ENCODE measurements around the gene FBN1. TPM values are rescaled to one million over a fixed set of nuclear protein-coding genes. Genes with fewer than 3 reads are reported as not detected.

Gene FBN1
- total and polyA plus RNA-seq, 4 donors, result 33.3 to 249 (median 120) TPM

DNA sequence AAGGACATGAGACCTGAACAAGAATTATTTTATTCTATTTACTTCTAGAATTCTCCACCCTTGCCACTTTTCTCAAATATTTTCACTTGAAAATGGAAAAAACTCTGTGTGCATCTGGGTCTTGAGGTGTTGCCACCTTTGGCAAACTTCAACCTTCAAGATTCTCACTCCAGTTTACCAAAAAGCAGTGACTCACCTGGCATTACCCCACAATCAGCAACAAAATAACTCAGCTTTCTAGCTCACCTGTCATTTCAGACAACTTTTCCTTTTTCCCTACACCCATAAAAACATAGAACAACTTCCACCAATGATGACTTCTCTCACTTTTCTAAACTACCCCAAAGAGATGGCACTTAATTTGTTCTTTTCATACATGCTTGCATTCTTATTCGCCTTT, 198.5 kb downstream of the FBN1 start:
- Histone ChIP-seq H3K27me3 (ENCODE audit: control insufficient read depth, insufficient read depth, low read length) (no peaks in the 10 kb centered on the region), H3K9me3 (ENCODE audit: control insufficient read depth, insufficient read depth, low read length) (no peaks in the 10 kb centered on the region), H3K4me1 (ENCODE audit: control insufficient read depth, insufficient read depth, low read length) (no peaks in the 10 kb centered on the region), H3K4me3 (ENCODE audit: low read depth, low read length) (no peak overlapping the region), H3K27ac (ENCODE audit: low read depth, low read length) (no peak overlapping the region), H3K36me3 (ENCODE audit: control insufficient read depth, insufficient read depth, low read length) (peaks cover 3% of the 10 kb centered on the region)
- no peak for DNase-seq (ENCODE audit: low read depth in 4 of 6, low spot score in 6 of 6)
- WGBS (ENCODE audit: insufficient coverage), result no CpG with 5 or more reads among the region's 1 CpG

DNA sequence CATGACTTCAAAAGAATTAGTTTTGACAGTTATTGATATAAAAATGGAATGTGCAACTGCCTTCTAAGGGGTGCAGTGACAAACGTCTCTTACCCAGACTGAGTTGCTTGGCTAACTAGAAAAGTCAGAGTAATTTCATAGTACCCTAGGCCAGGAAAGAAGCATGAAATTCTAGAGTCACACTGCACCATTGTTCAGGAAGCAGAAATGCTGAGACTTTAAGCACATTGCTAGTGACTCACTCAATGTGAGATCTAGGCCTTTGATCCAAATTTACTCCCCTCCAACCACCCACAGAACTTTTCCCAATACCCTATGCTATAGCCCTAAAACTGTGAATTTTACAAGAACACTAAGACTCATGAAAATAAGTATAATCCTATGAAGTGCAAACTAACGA, 203.5 kb downstream of the FBN1 start:
- Histone ChIP-seq H3K4me1 (ENCODE audit: control insufficient read depth, insufficient read depth, low read length) (no peaks in the 10 kb centered on the region), H3K4me3 (ENCODE audit: low read depth, low read length) (no peak overlapping the region), H3K27ac (ENCODE audit: low read depth, low read length) (no peak overlapping the region), H3K36me3 (ENCODE audit: control insufficient read depth, insufficient read depth, low read length) (peaks cover 3% of the 10 kb centered on the region), H3K9me3 (ENCODE audit: control insufficient read depth, insufficient read depth, low read length) (no peaks in the 10 kb centered on the region), H3K27me3 (ENCODE audit: control insufficient read depth, insufficient read depth, low read length) (no peaks in the 10 kb centered on the region)
- no CpG with 5 or more reads among the region's 2 CpGs for WGBS (ENCODE audit: insufficient coverage)
- DNase-seq (ENCODE audit: low read depth in 4 of 6, low spot score in 6 of 6), result no peak

GRCh38 chr15:48440084-48440483, 205.4 kb downstream of the FBN1 start:
- Histone ChIP-seq H3K36me3 (ENCODE audit: control insufficient read depth, insufficient read depth, low read length) (peaks cover 3% of the 10 kb centered on the region), H3K27ac (ENCODE audit: low read depth, low read length) (no peak overlapping the region), H3K4me3 (ENCODE audit: low read depth, low read length) (no peak overlapping the region), H3K4me1 (ENCODE audit: control insufficient read depth, insufficient read depth, low read length) (no peaks in the 10 kb centered on the region), H3K9me3 (ENCODE audit: control insufficient read depth, insufficient read depth, low read length) (no peaks in the 10 kb centered on the region), H3K27me3 (ENCODE audit: control insufficient read depth, insufficient read depth, low read length) (no peaks in the 10 kb centered on the region)
- peak in 1 of 6 donors; percentile 33 for DNase-seq (ENCODE audit: low read depth in 4 of 6, low spot score in 6 of 6)
- 33% methylated on average over 1 of the region's 3 CpGs for WGBS (ENCODE audit: insufficient coverage)

- no CpG with 5 or more reads among the region's 3 CpGs for WGBS (ENCODE audit: insufficient coverage)
- Histone ChIP-seq H3K4me3 (ENCODE audit: low read depth, low read length) (no peak overlapping the region), H3K27ac (ENCODE audit: low read depth, low read length) (no peak overlapping the region), H3K9me3 (ENCODE audit: control insufficient read depth, insufficient read depth, low read length) (no peaks in the 10 kb centered on the region), H3K4me1 (ENCODE audit: control insufficient read depth, insufficient read depth, low read length) (no peaks in the 10 kb centered on the region), H3K36me3 (ENCODE audit: control insufficient read depth, insufficient read depth, low read length) (peaks cover 5% of the 10 kb centered on the region), H3K27me3 (ENCODE audit: control insufficient read depth, insufficient read depth, low read length) (no peaks in the 10 kb centered on the region)
- peak in 1 of 6 donors; percentile 14 for DNase-seq (ENCODE audit: low read depth in 4 of 6, low spot score in 6 of 6)
Observed at GRCh38 chr15:48437178-48437577, 208.3 kb downstream of the FBN1 start.

GRCh38 chr15:48435321-48435720, 210.2 kb downstream of the FBN1 start:
- Histone ChIP-seq H3K27ac (ENCODE audit: low read depth, low read length) (no peak overlapping the region), H3K36me3 (ENCODE audit: control insufficient read depth, insufficient read depth, low read length) (peaks cover 10% of the 10 kb centered on the region), H3K9me3 (ENCODE audit: control insufficient read depth, insufficient read depth, low read length) (no peaks in the 10 kb centered on the region), H3K27me3 (ENCODE audit: control insufficient read depth, insufficient read depth, low read length) (no peaks in the 10 kb centered on the region), H3K4me3 (ENCODE audit: low read depth, low read length) (no peak overlapping the region), H3K4me1 (ENCODE audit: control insufficient read depth, insufficient read depth, low read length) (no peaks in the 10 kb centered on the region)
- WGBS (ENCODE audit: insufficient coverage), result 90% methylated on average over 2 of the region's 4 CpGs
- no peak for DNase-seq (ENCODE audit: low read depth in 4 of 6, low spot score in 6 of 6)

DNA sequence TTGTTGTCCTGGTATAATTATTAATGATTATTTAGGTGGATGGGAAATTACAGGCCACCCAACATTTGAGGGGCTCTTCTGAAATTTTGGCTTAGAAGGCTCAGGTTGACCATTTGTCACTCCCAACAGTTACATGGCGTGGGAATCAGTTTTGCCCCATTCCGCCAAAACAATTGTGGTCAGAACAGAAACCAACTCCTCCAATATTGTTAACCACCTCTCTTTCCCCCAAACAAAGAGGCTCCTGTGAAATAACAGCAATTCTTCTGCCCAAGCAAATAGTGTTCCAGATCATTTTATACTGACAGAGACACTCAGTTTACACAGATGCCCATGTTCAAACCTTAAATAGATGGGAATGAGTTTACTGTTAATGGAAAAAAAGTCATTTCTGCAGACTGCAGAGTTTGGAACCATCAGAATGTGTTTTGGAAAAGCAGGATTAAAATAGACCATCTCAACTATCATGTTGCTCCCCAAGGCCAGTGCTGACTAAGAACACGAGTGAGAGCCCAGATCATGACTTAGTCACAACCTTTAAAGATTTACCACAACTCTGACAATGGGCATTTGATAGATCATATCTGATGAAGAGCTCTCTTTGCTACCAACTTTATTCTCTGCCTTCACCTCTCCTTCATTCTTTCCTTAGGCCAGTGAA, 212.2 kb downstream of the FBN1 start:
- H3K4me1 ChIP-seq (ENCODE audit: control insufficient read depth, insufficient read depth, low read length), result no peaks in the 10 kb centered on the region
- no peaks in the 10 kb centered on the region for H3K27me3 ChIP-seq (ENCODE audit: control insufficient read depth, insufficient read depth, low read length)
- WGBS (ENCODE audit: insufficient coverage), result 96% methylated on average over 3 of the region's 3 CpGs
- H3K4me3 ChIP-seq (ENCODE audit: low read depth, low read length), result no peak overlapping the region
- no peak overlapping the region for H3K27ac ChIP-seq (ENCODE audit: low read depth, low read length)
- H3K9me3 ChIP-seq (ENCODE audit: control insufficient read depth, insufficient read depth, low read length), result no peaks in the 10 kb centered on the region
- peaks cover 14% of the 10 kb centered on the region for H3K36me3 ChIP-seq (ENCODE audit: control insufficient read depth, insufficient read depth, low read length)
- no peak for DNase-seq (ENCODE audit: low read depth in 4 of 6, low spot score in 6 of 6)

GRCh38 chr15:48432688-48433087, 212.8 kb downstream of the FBN1 start:
- Histone ChIP-seq H3K9me3 (ENCODE audit: control insufficient read depth, insufficient read depth, low read length) (no peaks in the 10 kb centered on the region), H3K4me3 (ENCODE audit: low read depth, low read length) (no peak overlapping the region), H3K36me3 (ENCODE audit: control insufficient read depth, insufficient read depth, low read length) (peaks cover 19% of the 10 kb centered on the region), H3K27me3 (ENCODE audit: control insufficient read depth, insufficient read depth, low read length) (no peaks in the 10 kb centered on the region), H3K4me1 (ENCODE audit: control insufficient read depth, insufficient read depth, low read length) (no peaks in the 10 kb centered on the region), H3K27ac (ENCODE audit: low read depth, low read length) (no peak overlapping the region)
- DNase-seq (ENCODE audit: low read depth in 4 of 6, low spot score in 6 of 6), result no peak
- 93% methylated on average over 5 of the region's 7 CpGs for WGBS (ENCODE audit: insufficient coverage)

DNA sequence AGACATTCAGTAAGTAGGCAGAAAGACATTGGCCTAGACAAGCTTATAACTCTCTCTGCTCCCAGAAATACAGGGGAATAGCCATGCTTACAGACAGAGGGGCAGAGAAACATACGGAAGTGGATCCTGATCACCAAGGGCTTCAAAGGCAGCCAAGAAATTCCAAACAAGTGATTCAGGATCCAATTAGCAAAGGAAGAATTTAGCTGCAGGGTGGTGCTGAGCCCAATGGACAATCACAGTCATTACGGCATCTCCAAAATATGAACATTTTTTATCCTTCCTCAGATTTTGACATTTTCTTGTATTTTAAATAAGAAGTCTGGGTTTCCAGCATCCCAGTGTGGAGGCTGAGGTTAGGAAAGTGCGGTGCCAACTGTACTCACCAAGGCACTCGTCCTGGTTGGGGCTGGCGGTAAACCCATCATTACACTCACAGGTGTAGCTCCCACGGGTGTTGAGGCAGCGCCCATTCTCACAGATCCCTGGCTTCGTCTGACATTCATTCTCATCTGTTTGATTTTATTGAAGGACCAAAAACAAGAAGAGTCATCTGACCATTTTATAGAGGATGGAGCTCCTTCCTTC, 217.5 kb downstream of the FBN1 start:
- H3K4me1 ChIP-seq (ENCODE audit: control insufficient read depth, insufficient read depth, low read length), result no peaks in the 10 kb centered on the region
- H3K36me3 ChIP-seq (ENCODE audit: control insufficient read depth, insufficient read depth, low read length), result peaks cover 27% of the 10 kb centered on the region
- H3K9me3 ChIP-seq (ENCODE audit: control insufficient read depth, insufficient read depth, low read length), result no peaks in the 10 kb centered on the region
- H3K4me3 ChIP-seq (ENCODE audit: low read depth, low read length), result no peak overlapping the region
- no peak for DNase-seq (ENCODE audit: low read depth in 4 of 6, low spot score in 6 of 6)
- H3K27me3 ChIP-seq (ENCODE audit: control insufficient read depth, insufficient read depth, low read length), result no peaks in the 10 kb centered on the region
- H3K27ac ChIP-seq (ENCODE audit: low read depth, low read length), result no peak overlapping the region
- WGBS (ENCODE audit: insufficient coverage), result 82% methylated on average over 6 of the region's 8 CpGs

DNA sequence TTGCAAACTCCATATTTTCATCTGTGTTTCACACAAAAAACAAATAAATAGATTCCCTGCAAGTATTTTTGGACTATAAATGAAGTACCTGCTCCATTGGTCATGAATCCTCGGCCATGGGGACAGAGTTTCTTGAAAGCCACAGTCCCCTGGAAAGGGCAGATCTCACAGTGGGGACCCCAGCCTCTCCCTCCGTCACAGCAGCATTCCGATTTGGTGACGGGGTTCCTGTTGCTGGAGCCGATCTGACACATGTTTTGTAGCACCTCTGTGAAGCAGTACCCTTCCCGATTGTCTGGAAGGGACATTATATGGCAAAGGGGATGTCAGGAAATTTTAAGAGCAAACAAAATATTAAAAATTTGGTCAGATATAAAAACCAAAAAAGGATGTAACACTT, 218.0 kb downstream of the FBN1 start:
- H3K27me3 ChIP-seq (ENCODE audit: control insufficient read depth, insufficient read depth, low read length), result no peaks in the 10 kb centered on the region
- no peaks in the 10 kb centered on the region for H3K9me3 ChIP-seq (ENCODE audit: control insufficient read depth, insufficient read depth, low read length)
- 94% methylated on average over 2 of the region's 6 CpGs for WGBS (ENCODE audit: insufficient coverage)
- no peak for DNase-seq (ENCODE audit: low read depth in 4 of 6, low spot score in 6 of 6)
- no peaks in the 10 kb centered on the region for H3K4me1 ChIP-seq (ENCODE audit: control insufficient read depth, insufficient read depth, low read length)
- no peak overlapping the region for H3K4me3 ChIP-seq (ENCODE audit: low read depth, low read length)
- H3K36me3 ChIP-seq (ENCODE audit: control insufficient read depth, insufficient read depth, low read length), result peaks cover 27% of the 10 kb centered on the region
- no peak overlapping the region for H3K27ac ChIP-seq (ENCODE audit: low read depth, low read length)

DNA sequence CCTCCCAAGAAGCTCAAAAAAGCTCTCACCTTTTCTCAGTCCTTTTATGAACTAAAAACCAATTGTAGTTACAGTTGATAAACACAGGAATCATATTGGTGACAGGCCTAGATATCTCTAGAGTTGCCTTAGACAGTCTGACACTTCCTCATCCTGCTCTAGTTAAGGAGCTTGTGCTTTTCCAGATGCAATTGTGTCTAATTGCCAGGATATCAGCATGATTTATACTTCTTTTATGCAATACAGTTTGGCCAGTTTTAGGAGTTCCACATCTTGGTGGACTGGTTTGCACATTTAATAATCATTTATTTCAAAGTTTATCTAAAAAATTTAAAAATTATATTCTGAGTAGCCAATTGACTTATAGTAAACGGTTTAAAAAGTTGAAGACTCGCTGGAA, 218.6 kb downstream of the FBN1 start:
- Histone ChIP-seq H3K9me3 (ENCODE audit: control insufficient read depth, insufficient read depth, low read length) (no peaks in the 10 kb centered on the region), H3K4me1 (ENCODE audit: control insufficient read depth, insufficient read depth, low read length) (no peaks in the 10 kb centered on the region), H3K27me3 (ENCODE audit: control insufficient read depth, insufficient read depth, low read length) (no peaks in the 10 kb centered on the region), H3K36me3 (ENCODE audit: control insufficient read depth, insufficient read depth, low read length) (peaks cover 27% of the 10 kb centered on the region), H3K4me3 (ENCODE audit: low read depth, low read length) (no peak overlapping the region), H3K27ac (ENCODE audit: low read depth, low read length) (no peak overlapping the region)
- no peak for DNase-seq (ENCODE audit: low read depth in 4 of 6, low spot score in 6 of 6)
- 100% methylated on average over 2 of the region's 2 CpGs for WGBS (ENCODE audit: insufficient coverage)

Data from spinal cord (tissue), 10 donors.